ENCODE data around the gene MYO18A.

Gene MYO18A

GRCh38 chr17:29066047-29066446, 114.2 kb downstream of the MYO18A start:
- H3K4me3 ChIP-seq (ENCODE audit: low read depth, low read length): no peak overlapping the region
- TF ChIP-seq CTCF (IDR thresholded peaks at IDR 0.05; ENCODE audit: control insufficient read depth, extremely low read depth, insufficient read depth): no peak
- DNase-seq (ENCODE audit: low read depth): no peak

GRCh38 chr17:29063992-29064391, 116.2 kb downstream of the MYO18A start:
- no peak for TF ChIP-seq CTCF (IDR thresholded peaks at IDR 0.05; ENCODE audit: control insufficient read depth, extremely low read depth, insufficient read depth)
- no peak for DNase-seq (ENCODE audit: low read depth)
- no peak overlapping the region for H3K4me3 ChIP-seq (ENCODE audit: low read depth, low read length)

DNA sequence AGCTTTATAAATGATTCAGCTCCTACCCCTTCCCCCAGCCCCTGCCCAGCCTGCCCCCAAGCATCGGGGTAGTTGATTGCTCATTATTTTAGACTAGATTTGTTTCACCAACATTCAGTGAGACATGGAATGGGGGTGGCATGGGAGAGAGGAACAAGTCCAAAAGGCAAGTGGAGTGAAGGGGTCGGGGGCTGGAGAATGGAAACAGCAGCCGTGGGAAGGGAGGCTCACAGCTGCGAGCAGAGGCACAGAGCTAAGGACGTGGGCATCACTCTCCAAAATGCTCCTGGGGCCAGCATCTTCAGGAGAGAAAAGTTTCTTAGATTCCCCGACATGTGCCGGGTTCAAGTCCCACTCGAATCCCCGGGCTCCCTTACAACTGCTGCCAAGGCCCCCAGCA, 118.0 kb downstream of the MYO18A start:
- TF ChIP-seq CTCF (IDR thresholded peaks at IDR 0.05; ENCODE audit: control insufficient read depth, extremely low read depth, insufficient read depth): no peak
- DNase-seq (ENCODE audit: low read depth): no peak
- no peak overlapping the region for H3K4me3 ChIP-seq (ENCODE audit: low read depth, low read length)

DNA sequence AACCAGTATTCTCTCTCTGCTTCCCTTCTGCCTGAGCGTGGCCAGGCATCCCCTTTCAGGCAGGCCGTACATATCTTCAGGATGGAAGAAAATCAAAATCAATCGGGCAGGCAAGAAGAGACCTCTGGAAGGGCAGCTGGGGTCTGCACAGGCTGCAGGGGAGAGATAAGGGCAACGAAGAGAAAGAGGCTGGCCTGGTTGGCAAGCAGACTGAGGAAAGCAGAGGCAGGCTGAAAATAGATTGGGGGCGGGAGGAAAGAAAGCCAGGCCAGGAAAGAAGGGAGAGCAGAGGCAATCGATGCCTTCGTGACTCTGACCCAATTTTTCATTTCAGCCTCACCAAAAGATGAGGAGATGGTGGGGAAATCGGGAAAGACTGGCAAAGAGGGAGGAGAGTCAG, 119.2 kb downstream of the MYO18A start:
- DNase-seq (ENCODE audit: low read depth): no peak
- no peak overlapping the region for H3K4me3 ChIP-seq (ENCODE audit: low read depth, low read length)
- no peak for TF ChIP-seq CTCF (IDR thresholded peaks at IDR 0.05; ENCODE audit: control insufficient read depth, extremely low read depth, insufficient read depth)

DNA sequence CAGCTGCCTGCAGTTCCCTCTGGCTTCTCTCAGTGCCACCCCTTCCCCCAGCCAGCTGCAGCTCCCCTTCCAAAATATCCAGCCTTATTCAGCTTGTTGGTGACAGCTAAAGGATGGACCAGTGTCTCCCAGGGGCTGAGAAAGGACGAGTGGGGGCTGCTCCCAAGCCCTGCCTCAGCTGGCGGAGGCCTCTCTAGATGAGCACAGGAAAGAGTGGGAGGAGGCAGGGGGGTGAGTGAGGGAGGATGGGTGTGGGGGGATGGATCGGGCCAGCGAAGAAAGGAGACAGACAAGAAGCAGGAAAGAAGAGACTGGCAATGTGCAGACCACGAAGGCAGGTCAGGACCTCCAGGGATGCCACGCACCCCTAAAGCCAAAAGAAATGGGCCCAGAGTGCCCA, 119.7 kb downstream of the MYO18A start:
- no peak for DNase-seq (ENCODE audit: low read depth)
- no peak for TF ChIP-seq CTCF (IDR thresholded peaks at IDR 0.05; ENCODE audit: control insufficient read depth, extremely low read depth, insufficient read depth)
- no peak overlapping the region for H3K4me3 ChIP-seq (ENCODE audit: low read depth, low read length)

DNA sequence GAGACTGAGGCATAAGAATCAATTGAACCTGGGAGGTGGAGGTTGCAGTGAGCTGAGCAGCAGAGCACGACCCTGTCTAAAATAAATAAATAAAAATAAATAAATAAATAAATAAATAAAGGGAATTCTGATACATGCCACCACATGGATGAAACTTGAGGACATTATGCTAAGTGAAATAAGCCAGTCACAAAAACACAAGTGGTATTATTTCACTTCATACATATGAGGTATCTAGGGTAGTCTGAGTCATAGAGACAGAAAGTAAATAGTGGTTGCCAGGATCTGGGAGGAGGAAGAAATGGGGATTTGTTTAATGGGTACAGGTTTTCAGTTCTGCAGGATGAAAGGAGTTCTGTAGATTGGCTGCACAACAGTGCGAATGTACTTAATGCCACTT, 120.9 kb downstream of the MYO18A start:
- DNase-seq (ENCODE audit: low read depth): peak; percentile 35
- H3K4me3 ChIP-seq (ENCODE audit: low read depth, low read length): no peak overlapping the region
- no peak for TF ChIP-seq CTCF (IDR thresholded peaks at IDR 0.05; ENCODE audit: control insufficient read depth, extremely low read depth, insufficient read depth)

- TF ChIP-seq CTCF (IDR thresholded peaks at IDR 0.05; ENCODE audit: control insufficient read depth, extremely low read depth, insufficient read depth): no peak
- H3K4me3 ChIP-seq (ENCODE audit: low read depth, low read length): no peak overlapping the region
- no peak for DNase-seq (ENCODE audit: low read depth)
Observed at GRCh38 chr17:29058391-29058790, 121.8 kb downstream of the MYO18A start.

Data from LNCaP clone FGC (cell line).